ENCODE measurements around the gene STAG2. TPM values are rescaled to one million over a fixed set of nuclear protein-coding genes. Genes with fewer than 3 reads are reported as not detected.
A peak's percentile ranks its signal among the peaks of the same experiment; 100 is the strongest.

Gene STAG2
- total and polyA plus RNA-seq, 11 donors, result 10.4 to 42.0 (median 25.9) TPM

GRCh38 chrX:123973921-123974320 lies 12.4 kb downstream of the STAG2 start:
- no peaks in the 10 kb centered on the region for H3K9me3 ChIP-seq
- ATAC-seq, result no peak
- TF ChIP-seq CTCF (IDR thresholded peaks at IDR 0.05) (no peak), POLR2A (IDR thresholded peaks at IDR 0.05) (no peak)
- H3K36me3 ChIP-seq, result no peaks in the 10 kb centered on the region
- no peaks in the 10 kb centered on the region for H3K27me3 ChIP-seq
- H3K27ac ChIP-seq, result no peak overlapping the region
- H3K4me1 ChIP-seq, result peaks cover 0 to 49% (median 7%) of the 10 kb centered on the region in 12 donors
- no peak for DNase-seq
- H3K4me3 ChIP-seq, result no peak overlapping the region
- WGBS, 4 donors, result 54 to 70% (median 59%) methylated on average over 3 of the region's 3 CpGs
- intact Hi-C loops (cut with DNase I), result no loop called here

GRCh38 chrX:123975180-123975579 lies 13.7 kb downstream of the STAG2 start:
- DNase-seq (no peak), ATAC-seq (no peak)
- intact Hi-C loops (cut with DNase I), result no loop called here
- Histone ChIP-seq H3K27ac (no peak overlapping the region), H3K36me3 (no peaks in the 10 kb centered on the region), H3K9me3 (no peaks in the 10 kb centered on the region), H3K4me3 (no peak overlapping the region), H3K27me3 (no peaks in the 10 kb centered on the region), H3K4me1 (peaks cover 0 to 48% (median 9%) of the 10 kb centered on the region in 12 donors)
- 78 to 86% (median 82%) methylated on average over 6 of the region's 6 CpGs for WGBS, 4 donors
- TF ChIP-seq POLR2A (IDR thresholded peaks at IDR 0.05), result no peak
- TF ChIP-seq CTCF (IDR thresholded peaks at IDR 0.05), result no peak

GRCh38 chrX:123976706-123977316 lies 15.3 kb downstream of the STAG2 start:
- H3K27ac ChIP-seq, result no peak overlapping the region
- no peak overlapping the region for H3K4me3 ChIP-seq
- no peak for TF ChIP-seq POLR2A (IDR thresholded peaks at IDR 0.05)
- TF ChIP-seq CTCF (IDR thresholded peaks at IDR 0.05), result peak in 4 of 12 donors; percentile 20 to 35 (median 24)
- intact Hi-C loops (cut with DNase I), result no loop called here
- H3K36me3 ChIP-seq, result no peaks in the 10 kb centered on the region
- no peaks in the 10 kb centered on the region for H3K9me3 ChIP-seq
- peaks cover 0 to 48% (median 15%) of the 10 kb centered on the region in 12 donors for H3K4me1 ChIP-seq
- 38 to 66% (median 49%) methylated on average over 1 of the region's 1 CpG for WGBS, 4 donors
- H3K27me3 ChIP-seq, result no peaks in the 10 kb centered on the region
- ATAC-seq (peak in 3 of 4 donors; percentile 41 to 57 (median 54)), DNase-seq (no peak)

GRCh38 chrX:123983240-123983639 lies 21.7 kb downstream of the STAG2 start:
- peaks cover 0 to 49% (median 12%) of the 10 kb centered on the region in 12 donors for H3K4me1 ChIP-seq
- 6 to 38% (median 18%) methylated on average over 3 of the region's 3 CpGs for WGBS, 4 donors
- H3K9me3 ChIP-seq, result no peaks in the 10 kb centered on the region
- no peaks in the 10 kb centered on the region for H3K36me3 ChIP-seq
- intact Hi-C loops (cut with DNase I), result no loop called here
- ATAC-seq (no peak), DNase-seq (no peak)
- TF ChIP-seq CTCF (IDR thresholded peaks at IDR 0.05) (no peak), POLR2A (IDR thresholded peaks at IDR 0.05) (no peak)
- no peak overlapping the region for H3K4me3 ChIP-seq
- no peak overlapping the region for H3K27ac ChIP-seq
- no peaks in the 10 kb centered on the region for H3K27me3 ChIP-seq
